Measurements from ENCODE around the gene OLFM3. TPM values are rescaled to one million over a fixed set of nuclear protein-coding genes. Genes with fewer than 3 reads are reported as not detected.

OLFM3 gene
- total RNA-seq, 1 donor from 2014 or later, result 0.23 TPM

DNA sequence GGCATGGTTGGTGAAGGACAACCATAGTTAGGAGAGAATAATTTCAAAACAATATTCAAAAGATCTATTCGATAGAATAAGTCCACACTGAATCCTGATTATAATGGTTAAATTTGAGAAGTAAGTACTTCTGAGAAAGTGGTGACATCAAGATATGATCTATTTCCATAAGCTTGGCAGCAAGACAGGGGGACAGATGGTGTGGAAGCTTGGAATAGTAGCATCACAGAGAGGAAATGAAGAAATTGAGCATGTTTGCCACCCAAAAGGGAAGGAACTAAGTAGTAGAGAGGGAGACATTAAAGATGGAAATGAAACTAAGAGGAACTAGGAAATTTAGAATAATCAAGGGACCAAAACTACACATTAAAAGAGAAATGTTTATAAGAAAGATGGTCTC, 94.5 kb downstream of the OLFM3 start:
- Mint-ChIP-seq H3K36me3 (ENCODE audit: low read depth) (no peaks in the 10 kb centered on the region), H3K9me3 (no peaks in the 10 kb centered on the region), H3K27me3 (ENCODE audit: low read depth) (no peaks in the 10 kb centered on the region), H3K27ac (ENCODE audit: unreplicated experiment) (no peak overlapping the region), H3K4me3 (no peak overlapping the region), H3K4me1 (no peaks in the 10 kb centered on the region)
- TF ChIP-seq, protein P1, sequence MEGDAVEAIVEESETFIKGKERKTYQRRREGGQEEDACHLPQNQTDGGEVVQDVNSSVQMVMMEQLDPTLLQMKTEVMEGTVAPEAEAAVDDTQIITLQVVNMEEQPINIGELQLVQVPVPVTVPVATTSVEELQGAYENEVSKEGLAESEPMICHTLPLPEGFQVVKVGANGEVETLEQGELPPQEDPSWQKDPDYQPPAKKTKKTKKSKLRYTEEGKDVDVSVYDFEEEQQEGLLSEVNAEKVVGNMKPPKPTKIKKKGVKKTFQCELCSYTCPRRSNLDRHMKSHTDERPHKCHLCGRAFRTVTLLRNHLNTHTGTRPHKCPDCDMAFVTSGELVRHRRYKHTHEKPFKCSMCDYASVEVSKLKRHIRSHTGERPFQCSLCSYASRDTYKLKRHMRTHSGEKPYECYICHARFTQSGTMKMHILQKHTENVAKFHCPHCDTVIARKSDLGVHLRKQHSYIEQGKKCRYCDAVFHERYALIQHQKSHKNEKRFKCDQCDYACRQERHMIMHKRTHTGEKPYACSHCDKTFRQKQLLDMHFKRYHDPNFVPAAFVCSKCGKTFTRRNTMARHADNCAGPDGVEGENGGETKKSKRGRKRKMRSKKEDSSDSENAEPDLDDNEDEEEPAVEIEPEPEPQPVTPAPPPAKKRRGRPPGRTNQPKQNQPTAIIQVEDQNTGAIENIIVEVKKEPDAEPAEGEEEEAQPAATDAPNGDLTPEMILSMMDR (conservative IDR thresholded peaks at IDR 0.05), result no peak
- no peak for DNase-seq (ENCODE audit: low read depth, low spot score)

DNA sequence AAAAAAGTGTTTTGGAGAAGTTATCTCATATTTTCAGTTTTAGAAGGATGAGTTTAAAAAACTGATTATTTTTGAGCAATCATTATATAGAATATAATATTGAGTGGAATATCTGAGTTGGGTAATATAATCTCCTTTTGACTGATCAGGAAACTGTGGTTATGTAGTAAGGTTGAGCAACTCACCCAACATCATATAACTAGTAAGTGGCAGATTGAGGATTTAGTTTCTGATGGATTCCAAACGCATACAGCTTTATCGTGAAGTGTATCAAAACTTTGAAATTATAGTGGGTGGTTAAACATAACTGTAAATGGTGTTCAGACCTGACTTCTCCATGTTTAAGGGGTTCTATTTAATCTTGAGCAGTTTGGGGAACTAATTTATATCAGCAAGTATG, 98.6 kb downstream of the OLFM3 start:
- H3K27me3 Mint-ChIP-seq (ENCODE audit: low read depth), result no peaks in the 10 kb centered on the region
- DNase-seq (ENCODE audit: low read depth, low spot score), result no peak
- TF ChIP-seq, protein P1 (conservative IDR thresholded peaks at IDR 0.05), result no peak
- H3K4me3 Mint-ChIP-seq, result no peak overlapping the region
- no peaks in the 10 kb centered on the region for H3K4me1 Mint-ChIP-seq
- H3K27ac Mint-ChIP-seq (ENCODE audit: unreplicated experiment), result no peak overlapping the region
- H3K9me3 Mint-ChIP-seq, result no peaks in the 10 kb centered on the region
- H3K36me3 Mint-ChIP-seq (ENCODE audit: low read depth), result no peaks in the 10 kb centered on the region

DNA sequence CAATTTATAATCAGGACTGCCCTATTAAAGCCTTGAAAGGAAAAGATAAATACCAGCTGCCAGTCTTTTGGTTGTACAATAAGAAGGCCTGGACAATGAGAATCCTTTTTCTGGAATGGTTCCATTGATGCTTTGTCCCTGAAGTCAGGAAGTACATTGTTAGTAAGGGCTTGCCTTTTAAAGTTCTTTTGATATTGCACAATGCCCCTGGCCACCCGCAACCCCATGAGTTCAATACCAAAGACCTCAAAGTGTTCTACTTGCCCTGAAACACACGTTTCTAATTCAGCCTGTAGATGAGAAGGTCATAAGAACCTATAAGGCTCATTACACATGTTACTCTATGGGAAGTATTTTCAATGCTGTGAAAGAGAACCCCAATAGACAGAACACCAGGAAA, 112.1 kb downstream of the OLFM3 start:
- TF ChIP-seq, protein P1 (conservative IDR thresholded peaks at IDR 0.05), result no peak
- Mint-ChIP-seq H3K4me1 (peaks cover 10% of the 10 kb centered on the region), H3K27ac (ENCODE audit: unreplicated experiment) (no peak overlapping the region), H3K4me3 (no peak overlapping the region), H3K36me3 (ENCODE audit: low read depth) (peaks cover 4% of the 10 kb centered on the region), H3K9me3 (peaks cover 6% of the 10 kb centered on the region), H3K27me3 (ENCODE audit: low read depth) (no peaks in the 10 kb centered on the region)
- no peak for DNase-seq (ENCODE audit: low read depth, low spot score)

DNA sequence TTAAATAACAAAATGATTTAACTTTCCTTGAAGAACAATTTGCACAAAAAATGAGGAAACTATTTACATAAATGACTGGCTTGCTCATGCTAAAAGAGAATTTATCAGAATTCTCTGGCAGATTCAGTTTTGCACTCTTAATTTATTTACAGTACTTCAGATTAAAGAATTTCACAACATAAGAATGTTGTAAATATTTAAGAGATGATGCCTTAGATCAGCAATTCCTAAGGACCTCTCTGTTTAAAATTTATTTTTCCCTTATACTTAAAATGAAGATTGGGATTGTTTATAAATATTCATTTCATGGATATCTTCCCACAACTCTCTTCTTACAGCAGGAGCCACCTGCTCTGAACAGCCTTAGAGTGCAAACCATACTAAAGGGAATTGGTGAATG, 120.8 kb downstream of the OLFM3 start:
- no peak for DNase-seq (ENCODE audit: low read depth, low spot score)
- no peaks in the 10 kb centered on the region for H3K4me1 Mint-ChIP-seq
- H3K9me3 Mint-ChIP-seq, result peaks cover 3% of the 10 kb centered on the region
- H3K4me3 Mint-ChIP-seq, result no peak overlapping the region
- no peak overlapping the region for H3K27ac Mint-ChIP-seq (ENCODE audit: unreplicated experiment)
- no peaks in the 10 kb centered on the region for H3K36me3 Mint-ChIP-seq (ENCODE audit: low read depth)
- TF ChIP-seq, protein P1 (conservative IDR thresholded peaks at IDR 0.05), result no peak
- H3K27me3 Mint-ChIP-seq (ENCODE audit: low read depth), result no peaks in the 10 kb centered on the region

DNA sequence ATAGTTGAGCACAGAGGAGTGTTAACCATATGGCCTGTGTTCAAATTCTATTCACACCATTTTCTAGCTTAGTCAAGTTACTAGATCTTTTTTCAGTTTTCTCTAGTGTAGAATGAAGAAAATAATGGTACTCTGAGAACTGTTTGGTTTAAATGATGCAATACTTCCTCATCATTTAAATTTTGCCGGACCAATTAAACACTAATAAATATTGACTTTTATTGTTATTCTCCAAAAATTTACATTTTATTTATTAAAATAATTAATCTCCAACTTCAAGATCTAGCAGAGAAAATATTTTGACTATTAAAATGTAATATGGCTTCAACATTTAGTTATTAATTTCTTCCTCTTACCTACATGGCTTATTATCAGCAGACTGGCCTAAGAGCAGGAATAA, 123.1 kb downstream of the OLFM3 start:
- TF ChIP-seq, protein P1 (conservative IDR thresholded peaks at IDR 0.05), result no peak
- Mint-ChIP-seq H3K27ac (ENCODE audit: unreplicated experiment) (no peak overlapping the region), H3K36me3 (ENCODE audit: low read depth) (no peaks in the 10 kb centered on the region), H3K9me3 (peaks cover 4% of the 10 kb centered on the region), H3K4me1 (peaks cover 5% of the 10 kb centered on the region), H3K4me3 (no peak overlapping the region), H3K27me3 (ENCODE audit: low read depth) (no peaks in the 10 kb centered on the region)
- DNase-seq (ENCODE audit: low read depth, low spot score), result no peak

DNA sequence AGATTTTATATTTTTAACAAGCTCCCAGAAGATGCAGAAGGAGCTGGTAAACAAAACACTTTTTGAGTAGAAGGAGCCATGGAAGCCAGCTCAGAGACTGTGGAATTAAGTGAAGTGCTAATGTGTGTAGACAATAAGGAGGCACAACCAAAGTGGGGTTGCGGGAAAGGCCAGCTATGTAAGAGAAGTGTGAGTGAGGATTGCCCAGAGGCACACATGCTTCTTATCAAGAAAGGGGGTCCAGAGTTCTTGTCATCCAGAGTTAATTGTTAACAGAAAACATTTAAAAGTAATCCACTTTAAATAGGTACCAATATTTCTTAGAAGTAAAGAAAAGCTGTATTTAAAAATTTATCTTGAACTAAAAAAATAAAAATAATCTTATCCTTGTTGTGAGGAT, 136.8 kb downstream of the OLFM3 start:
- H3K27me3 Mint-ChIP-seq (ENCODE audit: low read depth), result no peaks in the 10 kb centered on the region
- no peak overlapping the region for H3K4me3 Mint-ChIP-seq
- H3K36me3 Mint-ChIP-seq (ENCODE audit: low read depth), result no peaks in the 10 kb centered on the region
- no peaks in the 10 kb centered on the region for H3K9me3 Mint-ChIP-seq
- peaks cover 4% of the 10 kb centered on the region for H3K4me1 Mint-ChIP-seq
- TF ChIP-seq, protein P1 (conservative IDR thresholded peaks at IDR 0.05), result no peak
- H3K27ac Mint-ChIP-seq (ENCODE audit: unreplicated experiment), result no peak overlapping the region
- DNase-seq (ENCODE audit: low read depth, low spot score), result no peak
